Measurements from ENCODE around the gene R3HDM4.
A peak's percentile ranks its signal among the peaks of the same experiment; 100 is the strongest.

The R3HDM4 gene

DNA sequence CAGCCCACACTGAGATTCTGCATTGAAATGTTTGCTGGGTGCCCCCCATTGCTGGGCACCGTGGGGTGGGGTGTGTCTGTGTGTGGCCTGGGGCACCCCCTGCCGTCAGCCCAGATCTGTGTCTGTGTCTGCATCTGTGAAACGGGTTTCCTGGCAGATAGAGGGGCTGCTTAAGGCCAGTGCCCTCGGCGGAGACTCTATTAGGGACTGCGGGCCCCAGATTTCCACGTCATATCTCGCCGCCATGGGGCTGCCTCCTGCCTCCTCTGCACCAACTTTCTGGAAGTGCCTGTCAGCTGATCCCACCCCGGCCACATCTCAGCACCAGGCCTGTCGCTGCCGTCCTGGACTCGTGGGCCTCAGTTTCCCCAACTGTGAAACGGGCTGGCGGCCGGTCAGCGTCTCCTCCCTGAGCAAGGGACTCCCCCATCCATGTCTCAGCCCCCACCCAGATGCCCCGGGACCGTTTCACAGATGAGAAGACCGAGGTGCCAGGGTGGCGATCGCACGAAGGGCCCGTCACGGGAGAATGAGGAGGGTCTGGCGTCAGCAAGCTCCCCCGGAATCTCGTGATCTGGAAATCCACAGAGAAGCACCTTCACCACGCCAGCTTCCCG lies 34.2 kb upstream of the R3HDM4 start:
- DNase-seq: no peak

DNA sequence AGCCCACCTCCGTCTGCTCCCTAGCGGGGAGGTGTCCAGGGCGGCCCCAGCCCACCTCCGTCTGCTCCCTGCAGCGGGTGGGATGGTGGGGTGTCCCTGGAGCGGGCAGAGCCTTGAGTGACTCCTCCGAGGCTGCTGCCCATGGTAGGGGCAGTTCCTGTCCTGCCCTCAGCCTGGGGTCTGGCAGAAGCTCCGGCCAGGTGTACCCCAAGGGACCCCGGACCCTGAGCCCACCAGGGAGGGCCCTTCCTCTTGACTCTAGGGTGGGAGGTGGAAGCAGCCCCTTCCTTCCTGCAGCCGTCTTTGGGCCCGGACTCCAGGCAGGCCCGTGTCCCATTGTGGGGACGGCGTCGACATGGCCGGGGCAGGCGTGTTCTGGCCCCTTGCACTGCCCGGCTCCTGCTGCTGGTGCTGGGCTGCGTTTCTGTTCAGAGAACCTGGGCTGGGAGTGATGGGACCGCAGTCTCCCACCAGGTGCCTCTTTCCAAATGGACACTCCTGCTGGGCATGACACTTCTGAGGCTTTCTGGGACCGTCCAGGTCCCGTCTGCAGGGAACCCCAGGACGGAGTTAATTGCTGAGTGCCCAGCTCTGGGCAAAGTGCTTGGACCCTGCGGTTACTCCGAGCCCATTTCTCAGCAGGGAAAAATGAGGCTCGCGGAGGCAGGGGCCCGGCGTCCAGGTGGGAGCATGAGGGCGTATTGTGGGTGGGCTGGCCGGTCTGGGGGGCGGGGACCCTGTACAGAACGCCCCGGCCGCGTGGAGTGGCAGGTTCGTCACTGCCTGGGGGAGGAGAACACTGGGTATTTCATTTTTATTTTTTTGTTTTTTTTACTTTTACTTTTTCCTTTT lies 32.6 kb upstream of the R3HDM4 start:
- DNase-seq: no peak

- no peak for DNase-seq
These were observed 31.7 kb upstream of the R3HDM4 start for GRCh38 chr19:944663-945241.

DNA sequence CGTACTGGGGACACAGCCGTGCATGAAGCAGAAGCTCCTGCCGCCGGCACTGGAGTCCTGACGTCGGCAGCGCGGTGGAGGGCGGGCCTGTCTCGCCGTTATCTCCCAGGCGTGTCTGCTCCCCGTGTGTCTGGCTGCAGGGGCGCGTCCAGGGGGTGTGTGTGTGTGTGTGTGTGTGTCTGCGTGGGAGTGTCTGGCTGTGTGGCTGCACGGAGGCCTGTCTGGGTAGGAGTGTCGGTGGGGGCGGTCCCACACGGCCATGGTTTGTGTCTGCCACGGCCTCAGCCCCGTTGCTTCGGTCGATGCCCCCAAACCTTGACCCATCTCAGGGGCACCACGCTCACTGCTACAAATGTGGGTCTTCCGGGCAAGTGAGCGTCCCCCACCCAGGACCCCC lies 31.1 kb upstream of the R3HDM4 start:
- DNase-seq: no peak

DNA sequence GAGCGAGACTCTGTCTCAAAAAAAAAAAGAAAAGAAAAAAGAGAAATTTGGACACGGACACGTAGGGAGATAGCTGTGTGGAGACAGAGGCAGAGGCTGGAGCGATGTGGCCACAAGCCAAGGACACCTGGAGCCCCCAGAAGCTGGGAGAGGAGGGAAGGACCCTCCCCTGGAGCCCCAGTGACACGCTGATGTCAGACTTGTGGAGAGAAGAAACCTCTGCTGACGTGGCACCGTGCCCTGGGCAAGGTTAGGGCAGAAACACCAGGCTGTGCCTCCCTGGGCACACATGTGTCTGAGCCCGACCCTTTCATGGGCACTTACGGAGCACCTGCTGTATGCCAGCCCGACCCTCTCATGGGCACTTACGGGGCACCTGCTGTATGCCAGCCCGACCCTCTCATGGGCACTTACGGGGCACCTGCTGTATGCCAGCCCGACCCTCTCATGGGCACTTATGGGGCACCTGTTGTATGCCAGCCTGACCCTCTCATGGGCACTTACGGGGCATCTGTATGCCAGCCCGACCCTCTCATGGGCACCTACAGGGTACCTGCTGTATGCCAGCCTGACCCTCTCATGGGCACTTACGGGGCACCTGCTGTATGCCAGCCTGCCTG lies 30.6 kb upstream of the R3HDM4 start:
- no peak for DNase-seq

- no peak for DNase-seq
These were observed 29.2 kb upstream of the R3HDM4 start for GRCh38 chr19:942133-942645.

GRCh38 chr19:941292-942132 lies 28.5 kb upstream of the R3HDM4 start:
- DNase-seq: no peak

DNA sequence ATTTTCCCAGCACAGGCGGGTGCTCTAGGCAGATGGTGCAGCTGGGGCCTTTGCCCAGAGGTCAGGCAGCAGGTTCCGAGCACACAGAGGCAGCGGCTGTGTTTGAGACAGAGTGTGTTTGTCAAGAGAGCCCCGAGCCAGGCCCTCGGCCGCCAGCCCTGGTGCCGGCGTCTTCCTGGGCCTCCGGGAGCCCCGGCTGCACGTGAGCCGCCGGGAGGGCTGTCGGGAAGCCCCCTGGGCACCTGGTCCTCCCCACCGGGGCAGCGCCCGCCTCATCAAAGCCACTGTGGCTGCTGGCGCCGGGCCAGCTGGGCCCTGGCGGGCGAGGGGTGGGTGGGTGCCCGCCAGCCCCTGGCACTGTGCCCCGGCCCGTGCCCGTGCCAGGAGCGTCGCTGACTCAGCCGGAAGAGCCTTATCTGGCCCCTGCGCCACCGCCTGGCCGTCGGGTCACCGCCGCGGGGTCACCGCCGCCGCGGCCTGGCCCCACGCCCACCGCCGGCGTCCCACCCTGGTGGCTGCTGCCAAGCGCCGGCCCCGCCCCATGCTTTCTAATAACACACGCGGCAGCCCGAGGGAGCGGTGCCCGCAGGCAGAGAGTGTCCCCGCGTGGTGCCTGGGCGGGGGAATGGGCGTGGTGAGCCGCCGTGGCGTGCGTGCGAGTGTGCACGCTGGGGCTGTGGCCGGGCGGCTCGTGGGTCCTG lies 27.7 kb upstream of the R3HDM4 start:
- peak; percentile 76 for DNase-seq

- no peak for DNase-seq
These were observed 26.9 kb upstream of the R3HDM4 start for GRCh38 chr19:939922-940321.

DNA sequence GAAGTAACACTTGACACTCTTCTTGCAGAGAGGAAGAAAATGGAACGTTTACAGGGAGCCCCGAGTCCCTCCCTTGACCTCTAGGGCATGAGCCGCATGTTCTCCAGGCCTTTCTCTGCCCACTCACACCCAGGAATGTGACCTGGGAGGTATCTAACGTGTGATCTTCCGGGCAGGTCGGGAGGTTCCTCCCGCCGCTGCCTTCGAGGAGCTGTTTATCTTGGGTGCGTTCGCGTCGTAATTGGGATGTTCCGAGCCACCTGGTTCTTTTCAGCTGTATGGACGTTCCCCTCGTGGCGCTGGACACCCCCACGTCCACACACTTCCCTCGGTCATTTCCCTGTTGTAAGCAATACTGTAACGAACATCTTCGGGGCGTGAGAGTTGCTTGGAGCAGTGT lies 26.4 kb upstream of the R3HDM4 start:
- no peak for DNase-seq

- DNase-seq: no peak
These were observed 25.4 kb upstream of the R3HDM4 start for GRCh38 chr19:938233-938923.

DNA sequence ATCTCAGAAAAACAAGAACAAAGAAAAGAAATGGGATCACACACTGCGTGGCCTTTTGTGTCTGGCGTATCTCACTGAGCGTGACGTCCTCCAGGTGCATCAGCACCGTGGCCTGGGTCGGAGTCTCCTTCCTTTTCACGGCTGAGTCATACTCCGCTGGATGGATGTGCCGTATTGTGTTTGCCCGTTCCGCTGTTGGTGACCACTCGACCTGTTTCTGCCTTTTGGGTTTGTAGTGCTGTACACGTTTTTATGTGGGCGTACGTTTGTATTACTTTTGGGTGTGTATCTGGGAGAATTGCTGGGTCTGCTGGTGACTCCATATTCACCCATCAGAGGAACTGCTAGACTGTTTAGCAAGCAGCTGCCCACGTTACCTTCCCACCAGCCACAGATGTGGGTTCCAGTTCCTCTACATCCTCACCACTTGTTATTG lies 24.3 kb upstream of the R3HDM4 start:
- peak; percentile 56 for DNase-seq

DNA sequence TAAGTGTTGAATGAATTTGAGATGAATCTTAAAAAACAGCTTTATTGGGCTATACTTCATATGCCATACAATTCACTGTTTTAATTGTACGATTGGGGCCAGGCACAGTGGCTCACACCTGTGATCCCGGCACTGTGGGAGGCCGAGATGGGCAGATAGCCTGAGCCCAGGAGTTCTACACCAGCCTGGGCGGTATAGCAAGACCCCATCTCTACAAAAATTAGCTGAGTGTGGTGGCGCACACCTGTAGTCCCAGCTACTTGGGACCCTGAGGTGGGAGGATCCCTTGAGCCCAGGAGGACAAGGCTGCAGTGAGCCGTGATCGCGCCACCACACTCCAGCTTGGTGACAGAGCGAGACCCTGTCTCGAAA lies 23.1 kb upstream of the R3HDM4 start:
- no peak for DNase-seq

GRCh38 chr19:934865-935479 lies 22.0 kb upstream of the R3HDM4 start:
- no peak for DNase-seq

- DNase-seq: no peak
These were observed 21.3 kb upstream of the R3HDM4 start for GRCh38 chr19:934197-934840.

DNA sequence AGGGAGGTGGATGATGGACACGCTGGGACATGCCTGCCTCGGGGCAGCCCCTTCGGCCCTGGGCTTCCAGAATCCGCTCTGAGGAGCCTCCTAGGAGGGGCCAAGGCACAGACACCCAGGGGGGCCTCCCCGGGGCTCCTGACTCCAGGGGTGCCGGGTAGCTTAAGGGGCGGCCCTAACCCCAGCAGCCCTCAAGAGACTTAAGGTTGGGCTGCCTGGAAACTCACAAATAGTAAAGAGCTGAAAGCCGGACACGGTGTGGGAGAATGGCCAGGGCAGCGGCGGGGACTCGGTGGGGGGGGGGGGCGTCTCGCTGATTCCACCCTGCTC lies 20.5 kb upstream of the R3HDM4 start:
- DNase-seq: no peak

DNA sequence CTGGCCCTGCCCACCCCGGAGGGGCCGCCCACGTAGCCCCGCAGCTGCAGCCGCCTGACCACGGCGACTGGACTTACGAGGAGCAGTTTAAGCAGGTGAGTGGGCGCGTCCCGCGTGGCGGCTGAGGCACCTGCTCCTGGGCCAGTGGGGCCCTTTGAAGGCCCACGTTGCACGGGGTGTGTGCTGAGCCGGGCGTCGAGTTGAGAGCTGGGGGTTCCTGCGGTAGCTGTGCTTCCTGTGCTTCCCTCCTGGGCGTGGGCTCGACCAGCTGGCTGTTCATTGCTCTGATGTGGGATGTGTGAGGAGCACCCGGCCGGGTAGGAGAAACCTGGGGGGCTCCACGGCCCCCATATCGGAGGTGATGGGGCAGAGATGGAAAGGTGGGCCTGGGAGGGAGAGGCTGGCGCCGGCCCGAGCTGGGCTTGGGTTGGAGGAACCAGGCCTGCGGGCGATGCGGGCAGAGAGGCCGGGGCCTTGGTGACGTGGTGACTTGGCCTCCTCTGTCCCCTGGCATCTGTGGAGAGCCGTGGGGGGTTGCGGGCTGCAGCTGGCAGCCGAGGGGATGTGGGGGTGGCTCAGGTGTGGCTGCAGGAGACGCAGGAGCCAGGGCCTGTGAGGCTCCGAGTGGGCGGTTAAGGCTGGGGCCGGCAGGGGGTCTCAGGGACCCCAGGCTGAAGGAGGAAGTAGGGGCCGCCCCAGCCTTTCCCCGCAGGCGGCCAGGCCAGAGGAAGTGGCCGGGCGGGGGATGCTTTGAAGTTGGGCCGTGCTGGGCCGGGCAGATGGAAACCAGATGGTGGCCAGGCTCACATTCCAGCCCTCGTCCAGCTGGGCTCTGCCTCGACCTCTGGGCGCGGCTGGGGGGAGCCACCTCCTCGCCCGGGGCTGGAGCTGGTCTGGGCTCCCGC lies 19.9 kb upstream of the R3HDM4 start:
- DNase-seq: peak; percentile 27

DNA sequence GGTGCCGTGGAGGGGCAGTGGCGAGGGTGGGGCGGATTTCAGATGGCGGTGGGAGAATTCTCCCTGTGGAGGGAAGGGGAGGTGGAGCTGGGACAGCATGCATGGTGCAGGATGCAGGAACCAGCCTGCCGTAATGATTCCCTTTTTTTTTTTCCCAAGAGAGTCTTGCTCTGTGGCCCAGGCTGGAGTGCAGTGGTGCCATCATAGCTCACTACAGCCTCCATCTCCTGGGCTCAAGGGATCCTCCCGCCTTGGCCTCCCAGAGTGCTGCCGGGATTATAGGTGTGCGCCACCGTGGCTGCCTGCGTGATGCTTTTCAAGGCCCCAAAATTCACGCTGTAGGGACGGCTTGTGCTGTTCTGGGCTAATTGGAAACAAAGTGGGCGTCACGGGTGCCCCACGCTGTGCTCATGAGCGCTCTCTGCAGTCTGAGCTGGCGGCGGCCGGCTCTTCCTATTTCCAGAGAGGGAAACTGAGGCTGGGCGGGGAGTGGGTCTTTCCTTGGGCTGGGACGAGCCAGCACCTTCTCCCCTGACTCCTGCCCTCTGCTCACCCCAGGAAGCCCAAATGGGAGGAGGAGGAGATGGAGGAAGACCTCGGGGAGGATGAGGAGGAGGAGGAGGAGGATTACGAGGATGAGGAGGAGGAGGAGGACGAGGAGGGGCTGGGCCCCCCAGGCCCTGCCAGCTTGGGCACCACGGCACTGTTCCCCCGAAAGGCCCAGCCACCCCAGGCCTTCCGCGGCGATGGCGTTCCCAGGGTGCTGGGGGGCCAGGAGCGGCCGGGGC lies 19.0 kb upstream of the R3HDM4 start:
- no peak for DNase-seq

- no peak for DNase-seq
These were observed 16.9 kb upstream of the R3HDM4 start for GRCh38 chr19:929891-930258.
